Measurements from ENCODE around the gene TPRX1.

Gene TPRX1

DNA sequence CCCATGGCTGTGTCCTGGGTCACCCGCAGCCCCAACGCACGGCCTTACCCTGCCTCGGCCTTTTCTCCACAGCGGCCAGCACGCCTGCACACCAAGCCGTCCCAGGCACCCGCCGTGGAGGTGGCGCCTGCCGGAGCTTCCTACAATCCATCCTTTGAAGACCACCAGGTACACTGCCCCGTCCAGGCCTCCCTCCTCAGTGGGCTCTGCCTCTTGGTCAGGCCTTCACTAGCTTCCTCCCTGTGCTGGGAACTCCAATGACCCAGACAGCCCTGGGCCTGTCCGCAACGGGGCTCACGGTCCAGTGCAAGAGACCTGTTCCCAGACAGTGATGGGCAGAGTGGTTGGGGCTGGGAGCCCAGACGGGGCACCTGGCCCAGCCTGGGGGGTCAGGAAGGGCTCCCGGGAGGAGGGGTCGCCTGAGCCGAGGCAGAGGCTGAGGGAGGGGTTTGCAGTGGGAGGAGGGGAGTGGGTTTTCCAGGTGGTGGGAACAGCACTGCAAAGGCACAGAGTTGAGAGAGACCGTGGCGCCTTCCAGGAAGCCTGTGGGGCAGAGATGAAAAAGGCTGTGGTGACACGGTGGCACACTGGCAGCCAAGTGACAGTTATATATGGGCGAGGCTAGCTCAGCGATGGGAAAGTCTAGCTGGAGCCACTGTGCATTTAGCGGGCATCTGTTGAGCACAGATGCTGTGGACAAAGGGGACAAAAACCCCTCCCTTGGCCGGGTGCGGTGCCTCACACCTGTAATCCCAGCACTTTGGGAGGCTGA lies 51.7 kb downstream of the TPRX1 start:
- TF ChIP-seq, protein P1, sequence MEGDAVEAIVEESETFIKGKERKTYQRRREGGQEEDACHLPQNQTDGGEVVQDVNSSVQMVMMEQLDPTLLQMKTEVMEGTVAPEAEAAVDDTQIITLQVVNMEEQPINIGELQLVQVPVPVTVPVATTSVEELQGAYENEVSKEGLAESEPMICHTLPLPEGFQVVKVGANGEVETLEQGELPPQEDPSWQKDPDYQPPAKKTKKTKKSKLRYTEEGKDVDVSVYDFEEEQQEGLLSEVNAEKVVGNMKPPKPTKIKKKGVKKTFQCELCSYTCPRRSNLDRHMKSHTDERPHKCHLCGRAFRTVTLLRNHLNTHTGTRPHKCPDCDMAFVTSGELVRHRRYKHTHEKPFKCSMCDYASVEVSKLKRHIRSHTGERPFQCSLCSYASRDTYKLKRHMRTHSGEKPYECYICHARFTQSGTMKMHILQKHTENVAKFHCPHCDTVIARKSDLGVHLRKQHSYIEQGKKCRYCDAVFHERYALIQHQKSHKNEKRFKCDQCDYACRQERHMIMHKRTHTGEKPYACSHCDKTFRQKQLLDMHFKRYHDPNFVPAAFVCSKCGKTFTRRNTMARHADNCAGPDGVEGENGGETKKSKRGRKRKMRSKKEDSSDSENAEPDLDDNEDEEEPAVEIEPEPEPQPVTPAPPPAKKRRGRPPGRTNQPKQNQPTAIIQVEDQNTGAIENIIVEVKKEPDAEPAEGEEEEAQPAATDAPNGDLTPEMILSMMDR (IDR thresholded peaks at IDR 0.05; ENCODE audit: control extremely low read depth, extremely low read depth, low read depth, missing control alignments) = no peak
- ChIA-PET POLR2A (interaction anchor here (0.5 to 0.6 kb wide), 2 partner anchors 174 to 445 kb away, joined by 3 to 5 read pairs; no protein-coding TSS in a partner anchor), CTCF (interaction anchor here (2.0 kb wide), 1 partner anchor 13 kb away, joined by 7 read pairs; no protein-coding TSS in a partner anchor)
- DNase-seq (ENCODE audit: extremely low spot score) = no peak

All from GM10248 (cell line).